HG03354 (cell line): ENCODE measurements around the gene SRRM1.
A peak's percentile ranks its signal among the peaks of the same experiment; 100 is the strongest.
"Not testable (repeated sequence)": the region's sequence is repeated elsewhere in the genome, so short reads cannot be mapped to it uniquely, and the experiment has no call there.

ENCODE experiments used
- ATAC-seq: cut with Tn5 transposase; IDR thresholded peaks from one replicate; pipeline ENCODE4 v1.9.1; 2021; ENCODE audit warnings: mild to moderate bottlenecking; ENCODE audit not compliant: unreplicated experiment, poor library complexity, severe bottlenecking

Gene SRRM1

DNA sequence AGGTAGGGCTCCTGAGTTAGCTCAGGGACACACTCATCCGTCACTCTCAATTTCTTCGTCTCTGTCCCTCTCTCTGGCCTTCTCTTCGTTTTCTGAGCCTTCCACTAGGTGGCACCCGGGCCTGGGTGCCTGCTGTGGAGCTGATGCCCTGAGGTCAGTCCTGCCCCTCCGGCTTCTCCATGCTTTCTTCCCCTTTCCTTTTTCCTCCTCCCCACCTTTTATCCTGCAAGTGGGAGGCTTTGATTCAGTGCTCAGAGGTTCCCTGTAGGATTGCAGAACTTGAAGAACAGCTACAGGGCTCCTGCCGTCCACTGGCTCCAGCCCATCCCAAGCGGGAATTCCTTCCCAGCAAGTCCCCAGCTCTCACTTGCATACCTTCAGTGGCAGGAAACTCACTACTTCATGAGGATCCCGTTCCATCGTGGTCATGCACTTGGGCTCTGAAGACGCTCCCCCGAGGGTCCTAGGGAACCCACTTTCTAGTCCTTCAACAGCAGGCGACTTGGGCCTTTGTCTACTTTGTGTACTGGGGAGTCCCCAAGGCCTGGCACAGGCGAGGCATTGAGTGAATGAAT lies 45.6 kb downstream of the SRRM1 start:
- no peak for ATAC-seq

DNA sequence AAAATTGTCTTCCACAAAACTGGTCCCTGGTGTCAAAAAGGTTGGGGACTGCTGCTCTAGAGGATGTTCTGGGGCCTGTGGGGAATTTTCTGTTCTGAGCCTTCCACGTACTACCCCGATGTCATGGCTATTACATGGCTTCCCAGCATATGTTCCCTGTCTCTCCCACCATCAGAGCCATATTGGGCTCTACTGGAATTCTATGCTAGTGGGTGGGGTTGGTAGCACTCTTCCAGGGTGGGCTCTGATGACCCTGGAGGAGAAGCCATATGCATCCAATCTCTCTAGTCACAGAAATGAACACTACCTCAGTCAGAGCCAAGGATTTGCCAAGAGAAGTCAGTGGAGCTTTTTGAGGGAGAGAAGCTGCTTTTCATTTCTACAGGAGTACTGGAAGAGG lies 47.9 kb downstream of the SRRM1 start:
- no peak for ATAC-seq

DNA sequence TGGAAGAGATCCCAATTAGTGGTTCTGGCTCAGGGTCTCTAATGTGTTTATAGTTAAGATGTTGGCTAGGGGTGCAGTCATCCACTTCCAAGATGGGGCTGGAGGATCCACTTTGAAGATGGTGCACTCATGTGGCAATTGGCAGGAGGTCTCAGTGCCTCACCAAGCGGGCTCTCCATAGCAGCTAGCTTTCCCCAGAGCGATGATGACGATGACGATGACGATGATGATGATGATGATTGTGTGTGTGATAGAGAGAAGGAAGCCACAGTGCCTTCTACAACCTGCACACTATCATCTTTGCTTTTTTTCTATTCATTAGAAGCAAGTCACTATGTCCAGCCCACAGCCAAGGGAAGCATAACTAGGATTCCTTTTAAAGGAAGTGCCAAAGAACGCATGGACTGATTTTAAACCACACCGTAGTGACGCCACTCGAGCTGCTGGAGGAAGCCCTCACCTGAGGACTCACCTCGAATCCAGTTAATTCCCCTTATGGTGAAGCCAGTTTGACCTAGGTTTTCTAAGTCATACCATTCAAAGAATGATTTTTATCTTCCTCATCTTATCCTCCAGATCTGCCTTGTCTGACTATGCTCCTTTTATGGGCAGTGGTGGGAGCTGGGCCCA lies 49.4 kb downstream of the SRRM1 start:
- ATAC-seq = no peak

DNA sequence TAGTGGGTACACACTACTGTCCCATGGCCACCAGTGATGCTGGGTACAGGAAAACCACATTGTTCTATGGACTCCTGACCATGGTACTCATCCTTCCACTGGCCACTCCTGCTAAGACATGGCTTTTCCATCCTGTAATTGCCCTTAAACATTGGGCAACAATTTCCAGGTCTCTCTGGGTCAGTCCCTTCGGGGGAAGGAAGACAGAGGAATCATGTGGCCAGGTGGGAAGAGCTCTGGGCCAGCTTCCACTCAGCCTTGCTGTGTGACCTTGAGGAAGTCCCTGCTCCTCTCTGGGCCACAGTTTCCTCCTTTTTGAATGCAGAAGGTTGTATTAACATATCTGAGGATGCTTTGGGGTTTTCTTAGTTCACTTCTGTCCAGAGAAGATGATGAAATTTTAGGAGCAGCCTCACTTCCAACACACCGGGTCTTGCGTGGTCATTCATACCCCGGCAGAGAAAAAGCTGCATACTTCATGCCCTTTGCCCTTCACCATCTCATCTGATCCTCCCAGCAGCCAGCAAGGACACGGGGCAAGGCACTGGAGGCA lies 50.8 kb downstream of the SRRM1 start:
- ATAC-seq = no peak

DNA sequence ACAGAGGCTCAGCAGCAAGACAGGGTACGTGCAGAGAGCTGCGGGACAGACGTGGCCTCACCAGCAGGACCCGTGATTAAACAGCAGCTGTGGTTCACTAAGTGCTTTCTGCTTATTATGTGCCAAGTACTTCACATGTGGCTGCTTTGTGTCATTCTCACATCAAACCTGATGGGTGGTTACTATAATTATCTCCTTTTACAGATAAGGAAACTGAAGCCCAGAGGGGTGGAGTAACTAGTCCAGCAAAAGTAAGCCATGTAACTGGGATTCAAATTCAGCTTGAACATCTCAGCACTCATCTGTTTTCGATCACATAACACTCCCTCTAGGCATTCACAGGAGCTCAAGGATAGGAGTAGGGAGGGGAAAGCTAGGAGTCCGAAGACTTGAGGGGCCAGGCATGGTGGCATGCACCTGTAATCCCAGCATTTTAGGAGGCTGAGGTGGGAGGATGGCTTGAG lies 51.3 kb downstream of the SRRM1 start:
- no peak for ATAC-seq

DNA sequence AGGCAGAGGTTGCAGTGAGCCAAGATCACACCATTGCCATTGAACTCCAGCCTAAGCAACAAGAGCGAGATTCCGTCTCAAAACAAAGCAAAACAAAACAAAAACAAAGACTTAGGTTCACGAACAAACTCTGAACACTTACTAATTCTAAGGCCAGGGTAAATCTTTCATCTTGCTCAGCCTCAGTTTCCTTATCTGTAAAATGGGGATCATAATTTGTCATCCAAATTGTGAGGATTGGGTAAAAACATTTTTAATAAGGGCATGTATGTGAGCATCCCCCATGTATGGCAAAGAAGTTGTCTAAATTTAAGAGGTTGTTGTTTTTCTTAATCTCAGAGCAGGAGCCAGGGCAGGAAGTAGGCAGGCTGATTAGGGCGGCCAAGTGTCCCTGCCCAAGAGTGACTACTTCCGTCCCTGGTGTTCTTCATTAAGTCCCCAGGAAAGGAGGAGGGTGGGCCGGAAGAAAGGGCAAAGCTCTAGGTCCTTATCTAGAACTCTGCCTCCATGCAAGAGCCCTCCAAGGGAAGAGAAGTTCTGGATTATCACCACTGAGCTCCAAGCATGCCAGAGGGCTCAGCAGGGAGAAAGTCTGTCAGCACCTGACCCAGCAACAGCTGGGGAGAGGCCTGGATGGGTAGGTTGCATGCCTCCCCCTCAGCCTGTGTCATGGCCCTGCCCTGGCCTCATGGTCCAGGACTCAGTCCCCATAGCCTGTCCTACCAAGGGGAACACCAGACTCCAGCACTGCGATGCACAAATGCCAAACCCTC lies 52.3 kb downstream of the SRRM1 start:
- no peak for ATAC-seq

DNA sequence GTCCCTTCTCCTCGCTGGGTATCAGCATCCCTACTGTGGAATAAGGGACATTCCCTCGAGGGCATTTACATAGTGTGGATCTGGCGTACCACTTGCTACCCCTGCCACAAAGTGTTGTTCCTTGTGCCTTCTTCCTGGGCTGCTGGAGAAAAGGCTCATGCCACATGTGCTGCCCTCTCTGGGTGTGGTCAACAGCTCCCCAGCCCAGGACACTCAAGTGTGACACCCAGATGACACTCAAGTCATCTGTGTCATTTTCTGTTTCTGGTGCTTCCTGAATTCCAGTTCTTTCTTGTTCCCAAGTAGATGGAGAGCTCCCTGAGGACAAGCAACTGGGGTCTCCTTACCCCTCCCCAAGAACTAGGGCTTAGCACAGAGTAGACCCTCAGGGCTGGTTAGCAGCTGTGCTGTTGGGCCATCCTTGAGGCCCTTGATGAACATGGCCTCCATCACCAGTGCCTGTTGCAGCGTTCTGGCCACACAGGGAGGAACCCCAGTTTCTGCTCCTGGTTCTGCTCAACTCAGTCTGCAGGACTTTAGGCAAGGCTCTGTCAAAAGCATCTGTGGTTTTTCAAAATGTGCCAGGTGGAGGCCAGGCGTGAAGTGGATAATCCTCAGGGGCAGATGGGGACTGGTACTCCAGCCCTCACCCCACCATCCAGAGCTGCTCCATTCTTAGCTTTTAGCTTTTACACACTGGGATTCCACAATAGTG lies 53.1 kb downstream of the SRRM1 start:
- no peak for ATAC-seq

DNA sequence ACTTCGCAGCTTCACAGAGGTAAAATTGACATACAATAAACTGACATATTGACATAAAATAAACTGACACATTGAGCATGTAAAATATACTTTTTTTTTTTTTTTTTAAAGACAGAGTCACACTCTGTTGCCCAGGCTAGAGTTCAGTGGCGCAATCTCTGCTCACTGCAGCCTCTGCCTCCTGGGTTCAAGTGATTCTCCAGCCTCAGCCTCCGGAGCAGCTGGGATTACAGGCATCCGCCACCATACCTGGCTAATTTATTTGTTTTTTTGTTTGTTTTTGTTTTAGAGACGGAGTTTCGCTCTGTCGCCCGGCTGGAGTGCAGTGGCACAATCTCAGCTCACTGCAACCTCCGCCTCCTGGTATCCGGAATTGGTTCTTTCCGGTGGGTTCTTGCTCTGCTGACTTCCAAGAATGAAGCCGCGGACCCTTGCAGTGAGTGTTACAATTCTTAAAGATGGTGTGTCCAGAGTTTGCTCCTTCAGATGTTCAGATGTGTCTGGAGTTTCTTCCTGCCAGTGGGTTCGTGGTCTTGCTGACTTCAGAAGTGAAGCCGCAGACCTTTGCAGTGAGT lies 53.7 kb downstream of the SRRM1 start:
- no peak for ATAC-seq

DNA sequence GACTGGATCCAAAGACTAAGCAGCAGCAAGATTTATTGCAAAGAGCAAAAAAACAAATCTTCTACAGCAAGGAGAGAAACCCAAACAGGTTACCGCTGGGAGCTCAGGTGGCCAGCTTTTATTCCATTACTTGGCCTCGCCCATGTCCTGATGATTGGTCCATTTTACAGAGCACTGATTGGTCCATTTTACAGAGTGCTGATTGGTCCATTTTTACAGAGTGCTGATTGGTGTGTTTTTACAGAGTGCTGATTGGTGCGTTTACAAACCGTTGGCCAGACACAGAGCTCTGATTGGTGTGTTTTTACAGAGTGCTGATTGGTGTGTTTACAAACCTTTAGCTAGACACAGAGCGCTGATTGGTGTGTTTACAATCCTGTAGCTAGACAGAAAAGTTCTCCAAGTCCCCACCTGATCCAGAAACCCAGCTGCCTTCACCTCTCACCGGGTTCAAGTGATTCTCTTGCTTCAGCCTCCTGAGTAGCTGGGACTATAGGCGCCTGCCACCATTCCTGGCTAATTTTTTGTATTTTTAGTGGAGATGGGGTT lies 54.4 kb downstream of the SRRM1 start:
- ATAC-seq = not testable (repeated sequence)

DNA sequence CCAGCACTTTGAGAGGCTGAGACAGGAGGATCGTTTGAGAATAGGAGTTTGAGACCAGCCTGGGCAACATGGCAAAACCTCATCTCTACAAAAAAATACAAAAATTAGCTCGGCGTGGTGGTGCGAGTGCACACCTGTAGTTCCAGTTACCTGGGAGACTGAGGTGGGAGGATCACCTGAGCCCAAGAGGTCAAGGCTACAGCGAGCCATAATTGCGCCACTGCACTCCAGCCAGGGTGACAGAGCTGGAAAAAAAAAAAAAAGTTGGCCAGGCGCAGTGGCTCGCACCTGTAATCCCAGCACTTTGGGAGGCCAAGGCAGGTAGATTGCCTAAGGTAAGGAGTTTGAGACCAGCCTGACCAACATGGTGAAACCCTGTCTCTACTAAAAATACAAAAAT lies 55.2 kb downstream of the SRRM1 start:
- ATAC-seq = not testable (repeated sequence)

DNA sequence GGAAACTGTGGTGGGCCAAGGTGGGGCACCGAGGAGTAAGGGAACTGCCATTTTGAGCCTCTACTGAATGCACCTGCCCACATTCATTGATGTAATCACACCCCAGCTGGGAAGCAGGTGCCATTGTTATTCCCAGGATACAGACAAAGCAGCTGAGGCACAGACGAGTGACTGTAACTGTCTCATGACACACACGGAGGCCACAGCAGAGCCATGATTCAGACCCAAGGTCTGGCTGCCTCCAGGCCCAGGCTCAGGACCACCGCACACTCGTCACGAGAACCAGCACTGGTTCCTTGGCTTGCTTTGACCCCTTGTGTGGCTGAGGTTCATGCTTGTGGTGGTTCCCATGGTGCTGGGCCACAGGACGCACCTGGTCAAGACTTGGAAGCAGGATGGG lies 56.5 kb downstream of the SRRM1 start:
- ATAC-seq = no peak

DNA sequence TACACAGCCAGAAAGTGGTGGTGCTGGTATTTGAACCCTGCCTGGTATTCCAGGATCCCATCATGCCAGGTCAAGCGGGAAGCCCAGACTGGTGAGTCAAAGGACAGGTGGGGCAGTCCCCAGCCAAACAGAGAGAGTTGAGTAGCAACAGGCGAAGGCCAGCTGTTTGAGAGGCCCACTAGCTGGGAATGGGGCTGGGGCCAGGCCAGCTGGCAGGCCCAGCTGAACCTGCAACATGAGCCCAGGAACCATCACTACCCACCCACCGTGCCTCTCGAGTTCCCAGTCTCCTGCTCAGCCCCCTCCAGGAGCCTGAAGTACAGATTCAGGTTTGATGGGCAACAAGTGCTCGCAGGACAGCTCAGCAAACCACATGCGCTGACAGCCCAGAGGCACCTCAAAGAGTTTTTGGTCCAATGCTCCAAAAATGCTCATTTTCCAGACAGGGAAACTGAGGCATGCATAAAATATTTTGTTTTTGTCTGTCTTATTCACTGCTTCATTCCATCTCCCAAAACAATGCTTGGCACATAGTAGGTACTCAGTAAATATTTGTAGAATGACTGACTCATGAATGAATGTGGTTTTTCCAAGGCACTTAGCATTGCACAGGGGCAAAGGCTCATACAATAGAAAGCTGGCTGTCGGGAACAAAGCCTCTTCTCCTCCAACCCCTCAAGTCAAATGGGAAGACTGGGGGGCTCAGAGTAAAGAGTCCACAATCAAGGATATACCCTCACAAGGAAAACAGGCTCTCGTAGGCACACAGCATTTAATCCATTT lies 59.6 kb downstream of the SRRM1 start:
- no peak for ATAC-seq

DNA sequence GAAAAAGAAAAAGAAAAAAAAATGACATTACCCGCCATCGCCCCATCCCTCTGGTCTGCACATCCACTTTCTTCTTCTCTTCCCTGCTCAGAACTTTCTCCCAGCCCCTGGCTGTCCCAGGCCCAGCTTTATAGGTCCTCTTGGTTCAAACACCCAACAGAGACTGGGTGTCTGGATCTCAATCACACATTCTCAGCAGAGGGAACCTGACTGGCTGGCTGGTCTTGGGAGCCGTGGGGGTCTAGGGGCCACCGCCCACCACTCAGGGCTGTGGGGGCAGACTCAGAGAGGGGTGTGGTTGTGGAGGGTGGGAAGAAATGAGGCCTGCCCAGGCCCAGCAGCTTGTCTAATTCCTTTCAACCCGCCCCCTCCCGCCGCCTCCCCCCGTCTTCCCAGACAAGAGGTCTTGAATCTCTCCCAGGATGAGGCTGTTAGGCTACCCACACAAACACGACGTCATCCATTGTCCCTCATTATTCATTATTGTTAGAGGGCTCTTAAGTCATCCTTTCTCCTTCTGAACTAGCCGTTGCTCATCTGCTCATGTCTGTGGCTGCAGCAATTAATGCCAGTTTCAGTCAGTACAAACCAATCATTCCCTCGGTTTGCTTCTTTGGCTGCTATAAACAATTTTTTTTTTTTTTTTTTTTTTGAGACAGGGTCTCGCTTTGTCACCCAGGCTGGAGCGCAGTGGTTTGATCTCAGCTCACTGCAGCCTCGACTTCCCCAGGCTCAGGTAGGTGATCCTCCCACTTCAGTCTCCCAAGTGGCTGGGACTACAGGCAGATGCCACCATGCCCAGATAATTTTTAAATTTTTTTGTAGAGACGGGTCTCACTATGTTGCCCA lies 61.5 kb downstream of the SRRM1 start:
- ATAC-seq = no peak

DNA sequence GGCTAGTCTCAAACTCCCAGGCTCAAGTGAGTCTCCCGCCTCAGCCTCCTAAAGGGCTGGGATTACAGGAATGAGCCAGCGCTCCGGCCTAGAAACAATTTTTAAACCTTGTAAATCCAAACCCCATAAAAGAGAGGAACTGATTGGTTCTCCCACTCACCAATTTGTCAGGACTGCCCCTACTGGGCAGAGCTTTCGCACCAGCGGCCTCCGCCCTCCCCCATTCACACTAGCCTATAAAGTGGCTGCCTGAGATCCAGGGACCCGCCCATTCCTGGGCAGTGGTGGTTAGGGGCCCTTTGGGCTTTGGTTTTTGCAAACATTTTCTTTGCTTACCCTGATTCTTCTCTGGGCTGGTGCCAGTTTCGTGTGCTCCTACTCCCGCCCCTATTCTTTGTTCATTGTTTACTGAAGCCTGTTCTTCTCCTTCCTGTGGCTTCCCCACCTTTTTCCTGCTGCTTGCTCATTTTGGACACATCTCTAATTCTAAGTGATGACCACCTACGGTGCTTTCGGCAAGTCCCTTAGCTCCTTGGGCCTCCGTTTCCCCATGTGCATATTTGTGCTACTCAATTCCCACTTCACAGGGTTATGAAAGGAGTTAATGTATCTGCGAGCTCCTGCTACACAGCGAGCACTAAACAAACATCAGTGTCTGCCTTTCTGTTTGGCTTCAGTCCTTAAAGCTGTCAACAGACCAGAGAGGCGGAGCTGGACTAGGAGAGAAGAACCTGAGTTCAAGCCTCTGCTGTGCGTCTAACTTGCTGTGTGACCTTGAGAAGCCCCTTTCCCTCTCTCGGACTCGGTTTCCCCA lies 62.4 kb downstream of the SRRM1 start:
- ATAC-seq = peak; percentile 72

DNA sequence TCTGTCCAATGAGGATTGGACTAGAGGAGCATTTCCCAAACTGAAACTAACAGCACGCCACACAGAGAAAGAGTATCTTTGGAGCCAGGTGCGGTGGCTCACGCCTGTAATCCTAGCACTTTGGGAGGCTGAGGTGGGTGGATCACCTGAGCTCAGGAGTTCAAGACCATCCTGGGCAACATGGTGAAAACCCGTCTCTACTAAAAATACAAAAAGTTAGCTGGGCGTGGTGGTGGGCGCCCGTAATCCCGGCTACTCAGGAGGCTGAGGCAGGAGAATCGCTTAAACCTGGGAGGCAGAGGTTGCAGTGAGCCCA lies 62.9 kb downstream of the SRRM1 start:
- not testable (repeated sequence) for ATAC-seq

DNA sequence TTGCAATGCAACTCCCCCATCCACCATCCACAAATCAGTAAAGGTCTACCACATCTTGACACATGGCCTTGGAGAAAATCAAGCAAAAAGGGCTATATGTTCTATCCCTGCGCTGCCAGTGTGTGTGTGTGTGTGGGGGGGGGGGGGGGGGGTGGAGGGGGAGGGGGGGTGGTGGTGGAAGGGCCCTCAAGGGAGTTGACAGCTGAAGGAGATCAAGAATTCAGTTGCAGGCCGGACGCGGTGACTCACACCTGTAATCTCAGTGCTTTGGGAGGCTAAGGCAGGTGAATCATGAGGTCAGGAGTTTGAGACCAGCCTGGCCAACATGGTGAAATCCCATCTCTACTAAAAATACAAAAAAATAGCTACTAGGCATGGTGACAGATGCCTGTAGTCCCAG lies 64.6 kb downstream of the SRRM1 start:
- no peak for ATAC-seq

DNA sequence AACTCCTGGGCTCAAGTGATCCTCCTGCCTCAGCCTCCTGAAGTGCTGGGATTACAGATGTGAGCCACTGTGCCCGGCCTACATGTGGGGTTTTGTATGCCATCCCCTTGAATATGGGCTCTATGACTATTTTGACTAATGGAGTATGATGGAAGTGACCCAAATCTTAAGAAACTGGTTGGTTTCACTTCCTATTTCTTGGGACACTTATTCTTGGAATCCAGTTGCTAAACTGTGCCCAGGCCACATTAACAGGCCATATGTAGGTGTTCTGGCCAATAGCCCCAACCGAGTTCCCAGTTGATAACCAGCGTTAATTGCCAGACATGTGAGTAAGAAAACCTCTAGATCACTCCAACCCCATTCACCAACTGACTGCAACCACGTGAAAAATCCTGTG lies 65.8 kb downstream of the SRRM1 start:
- no peak for ATAC-seq
